HG03135 (cell line): ENCODE results near the gene TTI1.

Experiments
- ATAC-seq: cut with Tn5 transposase; IDR thresholded peaks from one replicate; pipeline ENCODE4 v1.9.1; 2021; ENCODE audit warnings: mild to moderate bottlenecking, moderate library complexity; ENCODE audit not compliant: unreplicated experiment

The TTI1 gene

DNA sequence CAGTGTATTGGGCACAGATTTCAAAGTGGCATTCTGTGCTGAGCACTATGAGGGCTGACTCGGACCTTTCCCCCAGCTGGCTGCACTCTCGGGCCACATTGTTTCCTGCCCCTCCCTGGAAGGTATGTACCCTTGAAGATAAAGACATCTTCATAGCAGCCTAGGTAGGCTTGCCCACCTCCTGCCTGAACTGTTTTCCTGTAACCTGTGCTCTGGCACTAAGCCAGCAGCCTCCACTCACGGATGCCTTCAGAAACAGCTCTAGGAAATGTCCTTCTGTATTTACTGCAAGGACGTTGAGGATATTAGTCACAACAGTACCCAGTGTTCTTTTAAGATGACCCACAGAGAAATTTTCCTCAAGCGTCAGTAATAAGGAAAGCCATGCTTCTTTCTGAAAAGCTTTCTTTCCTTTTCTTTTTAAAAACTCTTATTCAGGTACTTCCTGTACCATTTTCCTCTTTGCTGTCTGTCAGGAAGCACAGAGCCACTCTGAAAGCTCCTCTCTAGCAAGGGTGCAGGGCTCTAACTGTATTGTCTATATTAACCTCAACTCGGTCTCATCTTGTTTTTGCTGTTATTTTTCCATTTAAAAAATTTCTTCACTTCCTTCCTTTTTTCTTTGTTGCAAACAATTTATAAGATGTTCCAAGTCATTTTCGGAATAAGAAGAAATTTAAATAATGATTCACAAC is 43.5 kb downstream of the TTI1 start:
- ATAC-seq, result no peak

DNA sequence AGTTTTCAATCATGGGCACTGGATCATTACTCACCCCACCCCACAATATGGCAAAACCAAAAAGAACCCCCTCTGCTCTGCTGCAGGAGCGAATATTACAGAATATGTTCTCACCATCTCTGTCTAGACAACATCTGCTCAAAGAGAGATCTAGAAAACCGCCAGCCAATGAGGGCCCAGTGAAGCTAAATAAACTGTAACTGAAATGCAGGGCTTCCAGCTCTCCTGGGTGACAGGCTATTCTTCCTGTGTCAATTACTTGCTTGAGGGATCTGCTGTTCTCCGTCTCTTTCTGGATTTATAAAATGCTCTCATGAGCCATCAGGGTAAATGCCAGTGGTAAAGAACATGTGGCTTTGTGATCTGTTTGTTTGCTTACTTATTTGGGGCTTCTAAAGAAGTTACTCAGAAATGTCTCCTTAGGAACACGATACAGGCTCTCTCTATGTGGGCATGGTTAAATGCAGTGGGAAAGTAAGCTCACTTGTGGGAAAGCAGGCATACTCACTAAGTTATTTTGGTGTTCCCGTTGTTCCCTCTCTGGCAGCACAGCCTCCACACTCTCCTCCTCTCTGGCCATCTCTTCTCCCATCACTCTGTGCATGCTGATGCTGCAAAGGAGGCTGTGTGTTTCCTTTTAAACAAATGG is 44.8 kb downstream of the TTI1 start:
- no peak for ATAC-seq

DNA sequence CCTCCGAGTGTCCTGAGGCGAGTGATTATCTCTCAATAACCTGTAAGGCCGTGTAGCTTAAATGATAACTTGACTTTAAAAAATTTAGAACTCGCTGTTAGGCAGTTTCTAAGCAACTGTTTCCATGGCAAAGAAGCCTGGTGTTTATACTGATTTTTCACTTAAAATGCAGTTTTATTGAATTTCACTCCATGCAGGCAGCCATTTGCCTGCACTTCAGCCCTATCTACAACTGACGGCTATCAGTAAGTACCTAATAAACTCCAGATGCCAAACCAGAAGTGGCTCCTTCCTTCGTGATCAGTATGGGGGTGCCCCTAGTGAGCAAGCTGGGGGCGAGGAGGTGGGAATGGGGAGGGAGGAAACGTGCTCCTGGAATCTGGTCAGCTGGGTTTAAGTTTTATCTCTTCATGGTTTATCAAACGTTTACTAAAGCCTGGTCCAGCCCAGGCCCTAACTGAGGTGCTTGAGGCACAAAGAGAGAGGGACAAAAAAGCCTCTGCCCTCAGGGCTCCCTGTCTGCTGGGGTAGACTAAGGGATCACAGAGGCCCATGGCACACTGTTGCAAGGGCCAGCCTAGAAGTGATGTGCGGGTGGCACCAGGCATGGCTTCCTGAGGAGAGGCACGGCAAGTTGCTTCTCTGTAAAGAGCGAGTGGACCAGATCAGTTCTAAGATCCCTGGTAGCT is 45.5 kb downstream of the TTI1 start:
- ATAC-seq, result no peak

DNA sequence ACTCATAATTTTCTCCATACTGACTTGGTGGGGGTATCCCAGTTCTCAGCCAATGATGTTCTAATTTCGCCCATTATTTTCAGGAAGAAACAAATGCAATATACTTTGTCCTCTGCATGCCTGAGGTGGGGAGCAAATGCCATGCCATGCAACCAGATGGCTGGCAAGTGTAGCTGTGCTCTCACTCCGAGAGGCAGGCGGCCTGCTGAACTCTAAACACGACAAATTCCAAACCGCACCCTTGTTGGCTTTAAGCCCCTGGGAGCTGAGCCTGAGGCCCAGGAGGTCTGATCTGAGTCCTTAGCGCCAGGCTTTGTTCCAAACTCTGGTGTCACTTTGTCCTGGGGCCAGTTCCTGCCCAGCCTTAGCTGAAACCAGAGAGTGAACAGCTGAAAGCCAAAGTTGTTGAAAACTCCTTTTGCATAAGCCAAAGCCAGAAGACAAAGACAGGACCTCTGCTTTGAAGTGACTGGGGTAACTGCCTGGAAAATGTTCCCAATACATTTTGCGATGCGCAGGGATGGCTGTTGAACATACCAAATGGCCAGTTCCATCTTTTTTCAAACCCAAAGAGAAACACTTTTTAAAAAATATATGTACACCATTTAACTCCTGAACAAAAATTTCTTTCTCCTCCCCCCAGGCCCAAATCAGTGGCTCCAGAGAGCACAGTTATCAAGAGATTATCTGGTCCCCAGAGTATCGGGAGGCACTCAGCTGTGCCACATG is 46.2 kb downstream of the TTI1 start:
- ATAC-seq, result no peak

DNA sequence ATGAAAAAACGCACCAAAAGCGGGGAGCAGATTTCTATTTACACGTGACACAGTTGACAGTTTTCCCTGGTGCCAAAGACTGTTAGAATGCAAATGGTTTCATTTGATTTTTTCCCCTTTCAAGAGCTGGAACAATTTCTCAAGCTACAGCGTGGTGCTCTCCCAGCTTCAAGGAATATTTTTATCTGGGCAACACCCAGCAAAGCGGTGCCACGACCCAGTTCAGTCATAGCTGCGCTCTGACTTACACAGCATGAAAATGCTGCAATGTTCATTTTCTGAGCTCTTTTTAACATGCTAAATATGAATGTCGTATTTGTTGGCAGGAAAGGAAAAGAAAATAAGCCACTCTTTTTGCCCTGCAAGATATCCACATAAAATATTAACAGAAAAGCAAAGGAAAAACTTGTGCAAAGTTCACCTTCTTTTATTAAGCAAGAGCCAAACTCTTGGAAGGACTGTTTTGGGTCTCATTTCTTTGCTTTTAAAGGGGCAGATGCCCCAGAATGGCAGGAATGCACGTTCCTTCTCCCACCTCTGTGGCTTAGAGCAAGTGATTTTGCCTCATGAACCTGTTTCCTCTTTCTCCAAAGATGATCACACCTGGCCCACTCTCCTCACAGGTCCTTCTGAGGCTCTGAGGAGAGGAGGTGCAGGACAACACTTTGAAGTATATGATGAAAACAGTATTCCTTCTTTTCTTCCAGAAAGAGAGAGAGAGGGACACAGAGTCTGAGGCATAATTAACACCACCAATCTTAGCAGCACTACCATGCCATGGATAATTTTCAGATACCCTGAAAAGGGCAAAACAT is 47.0 kb downstream of the TTI1 start:
- no peak for ATAC-seq

DNA sequence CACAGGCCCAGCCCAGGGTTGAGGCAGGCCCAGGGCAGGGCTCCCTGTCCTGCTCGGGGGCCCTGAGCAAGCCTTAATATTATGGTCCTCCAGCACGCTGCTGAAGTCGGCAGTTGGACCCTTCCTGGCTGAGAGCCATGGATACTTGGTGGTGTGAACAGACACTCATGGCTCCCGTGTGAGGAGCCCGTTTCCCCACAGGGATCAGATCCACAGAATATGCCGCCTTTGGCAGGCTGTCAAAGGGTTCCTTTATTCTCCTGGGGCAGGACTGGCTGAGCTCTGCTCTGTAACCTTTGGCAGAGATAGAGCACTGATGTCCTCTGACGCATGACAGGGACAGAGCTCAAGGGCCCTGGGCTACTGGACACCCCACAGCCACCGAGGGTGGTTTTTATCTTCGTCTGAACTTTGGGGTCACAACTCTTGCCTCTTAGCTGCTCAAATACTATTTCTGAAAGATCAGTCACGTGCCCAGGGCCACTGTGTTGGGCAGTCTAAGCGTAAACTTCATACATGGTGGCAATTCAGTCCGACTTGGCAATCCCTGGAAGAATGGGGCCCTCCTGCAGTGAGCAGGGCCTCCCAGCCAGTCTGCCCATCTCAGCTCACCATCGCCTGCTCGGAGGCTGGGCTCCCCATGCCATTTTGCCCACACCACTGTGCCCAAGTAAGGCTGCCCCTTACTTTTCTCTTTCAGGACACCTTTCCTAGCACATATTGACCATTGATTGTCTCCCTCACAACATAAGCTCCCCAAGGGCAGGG is 49.1 kb downstream of the TTI1 start:
- ATAC-seq, result no peak

DNA sequence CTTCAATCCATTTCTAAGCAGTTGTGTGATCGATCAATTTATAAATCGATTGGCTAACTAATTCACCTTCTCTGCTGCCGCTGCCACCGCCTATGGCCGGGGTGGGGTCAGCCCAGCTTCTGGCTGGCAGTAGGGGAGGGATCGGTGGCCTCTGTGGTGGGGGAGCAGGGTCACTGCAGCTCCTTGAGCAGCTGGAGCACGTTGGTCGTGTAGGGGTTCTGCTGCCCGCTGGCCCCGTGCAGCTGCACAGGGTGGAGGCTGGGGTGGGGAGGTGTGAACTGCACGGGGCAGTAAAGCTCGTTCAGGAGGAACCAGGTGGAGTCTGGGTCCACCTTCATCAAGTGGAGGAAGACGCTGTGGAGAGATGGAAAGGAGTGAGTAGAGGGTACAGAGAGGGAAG is 50.0 kb downstream of the TTI1 start:
- ATAC-seq, result no peak

DNA sequence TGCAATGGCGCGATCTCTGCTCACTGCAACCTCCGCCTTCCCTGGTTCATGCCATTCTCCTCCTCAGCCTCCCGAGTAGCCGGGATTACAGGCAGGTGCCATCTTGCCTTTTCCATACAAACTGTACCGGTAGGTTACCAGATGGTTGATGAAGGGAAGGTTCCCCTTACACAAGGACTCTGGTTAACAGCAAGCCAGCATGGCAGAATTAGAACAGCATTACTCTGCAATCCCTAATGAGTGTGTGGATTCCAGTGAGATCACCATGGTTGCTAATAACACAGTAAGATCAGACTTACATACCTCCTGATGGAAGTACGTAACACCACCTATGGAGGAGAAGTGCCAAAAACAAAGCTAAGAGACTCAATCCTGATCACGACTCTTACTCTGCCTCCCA is 51.7 kb downstream of the TTI1 start:
- ATAC-seq, result no peak

DNA sequence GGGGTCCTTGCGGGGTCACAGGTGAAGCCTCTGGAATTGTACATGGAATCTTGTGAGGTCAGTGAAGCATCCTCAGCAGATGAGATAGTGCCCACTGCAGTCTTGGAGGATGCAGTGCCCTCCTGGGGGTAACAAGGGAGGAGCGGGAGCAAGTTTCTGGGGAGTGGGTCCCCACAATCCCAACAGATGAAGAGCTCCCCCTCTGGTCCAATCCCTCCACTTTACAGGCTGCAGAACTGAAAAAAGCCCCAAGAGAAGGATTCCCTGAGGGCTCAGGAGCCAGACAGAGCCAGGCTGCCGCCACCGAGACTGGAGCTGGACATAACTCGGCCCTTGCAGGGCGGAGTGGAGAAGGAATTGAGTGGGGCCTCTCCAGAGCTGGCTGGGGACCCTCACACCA is 52.4 kb downstream of the TTI1 start:
- ATAC-seq, result no peak

DNA sequence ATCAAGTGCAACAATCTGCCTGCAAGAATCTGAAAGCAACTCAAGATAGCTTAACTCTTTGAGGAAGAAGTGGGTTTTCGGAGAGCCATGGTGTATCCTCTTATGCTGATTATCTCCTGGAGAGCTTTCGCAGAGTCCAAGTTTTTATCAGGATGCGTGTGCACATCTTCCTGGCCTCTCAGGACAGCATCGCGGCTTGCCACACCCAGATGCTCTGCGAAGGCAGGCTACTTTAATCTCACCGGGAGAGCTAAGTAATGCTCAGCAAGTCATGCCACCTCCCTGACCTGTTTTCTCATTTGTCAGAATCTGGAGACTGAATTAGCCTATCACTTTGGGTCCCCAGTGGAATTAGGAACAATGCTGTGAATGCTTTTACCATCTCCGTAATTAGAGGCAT is 52.9 kb downstream of the TTI1 start:
- no peak for ATAC-seq

DNA sequence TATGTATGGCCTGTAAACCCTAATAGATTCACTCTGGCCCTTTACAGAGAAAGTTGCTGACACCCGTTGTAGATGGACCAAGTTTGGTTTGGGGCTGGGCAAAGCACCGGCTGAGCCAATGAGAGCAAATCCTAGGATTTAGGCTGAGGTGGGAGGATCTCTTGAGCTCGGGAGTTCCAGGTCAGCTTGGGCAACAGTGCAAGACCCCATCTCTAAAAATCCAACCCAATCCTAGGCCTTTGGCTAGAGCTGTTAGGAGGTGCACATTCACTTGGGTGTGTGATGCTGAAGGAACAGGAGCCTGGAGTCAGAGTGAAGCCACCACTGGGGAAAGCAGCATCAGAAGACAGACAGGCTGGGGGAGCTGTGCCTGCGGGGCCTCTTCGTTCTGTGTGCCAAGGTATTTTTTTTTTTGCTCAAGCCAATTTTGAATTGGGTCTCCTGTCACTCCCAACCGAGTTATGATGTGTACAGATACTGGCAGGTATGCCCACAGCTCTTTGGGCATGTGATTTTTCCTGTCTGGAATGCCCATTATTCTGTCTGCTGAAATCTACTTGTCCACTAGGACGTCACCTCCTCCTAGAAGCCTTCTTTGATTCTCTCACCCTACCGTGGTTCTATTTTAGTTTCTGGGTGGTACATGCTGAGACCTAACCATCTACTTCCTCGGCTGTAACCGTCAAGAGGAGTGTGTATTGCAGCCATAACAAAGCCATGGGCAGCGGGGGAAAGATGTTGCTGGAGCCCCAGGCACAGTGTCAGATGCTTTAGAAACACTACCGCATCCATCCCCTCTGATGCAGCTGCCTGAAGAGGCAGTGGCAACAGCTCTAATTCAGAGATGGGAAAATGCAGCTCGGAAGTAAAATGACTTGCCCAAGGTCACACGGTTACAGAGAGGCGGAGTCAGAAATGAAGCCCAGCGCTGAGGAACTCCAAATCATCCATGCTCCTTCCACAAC is 54.0 kb downstream of the TTI1 start:
- ATAC-seq, result no peak

DNA sequence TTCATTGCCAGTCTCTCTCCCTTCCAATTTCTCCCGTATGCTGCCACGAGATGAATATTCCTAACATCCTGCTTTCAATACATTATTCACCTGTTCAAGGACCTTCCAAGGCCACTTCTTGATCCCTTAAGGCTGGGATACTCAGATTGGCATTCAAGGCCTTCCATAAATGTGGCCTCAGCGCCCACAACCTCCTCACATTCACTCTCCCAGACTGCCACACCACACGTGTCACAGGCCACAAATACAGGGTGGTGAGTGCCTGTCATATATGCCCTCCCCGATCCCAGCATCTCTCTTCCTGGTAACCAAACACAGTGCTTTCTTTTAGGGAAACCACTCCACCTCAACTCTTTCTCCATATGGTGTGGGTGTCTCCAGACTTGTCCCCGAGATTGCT is 55.5 kb downstream of the TTI1 start:
- no peak for ATAC-seq

DNA sequence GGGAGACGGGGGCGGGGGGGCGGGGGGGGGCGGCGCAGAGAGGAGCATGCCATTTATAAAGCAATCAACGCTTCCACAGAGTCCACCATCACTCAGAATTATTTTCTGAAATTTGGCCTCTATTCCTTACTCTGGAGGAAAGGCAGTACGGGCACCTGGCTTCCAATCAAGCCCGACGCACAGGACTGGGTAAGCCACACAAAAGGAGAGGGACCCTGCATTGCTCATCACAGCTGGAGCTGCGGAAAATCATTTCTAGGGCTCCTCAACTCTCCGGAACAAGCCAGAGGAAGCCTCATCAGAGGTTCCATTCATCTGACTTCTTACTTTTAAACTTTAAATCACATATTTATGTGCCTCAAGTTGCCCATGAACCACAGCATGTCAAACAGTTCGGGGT is 55.9 kb downstream of the TTI1 start:
- ATAC-seq, result no peak

DNA sequence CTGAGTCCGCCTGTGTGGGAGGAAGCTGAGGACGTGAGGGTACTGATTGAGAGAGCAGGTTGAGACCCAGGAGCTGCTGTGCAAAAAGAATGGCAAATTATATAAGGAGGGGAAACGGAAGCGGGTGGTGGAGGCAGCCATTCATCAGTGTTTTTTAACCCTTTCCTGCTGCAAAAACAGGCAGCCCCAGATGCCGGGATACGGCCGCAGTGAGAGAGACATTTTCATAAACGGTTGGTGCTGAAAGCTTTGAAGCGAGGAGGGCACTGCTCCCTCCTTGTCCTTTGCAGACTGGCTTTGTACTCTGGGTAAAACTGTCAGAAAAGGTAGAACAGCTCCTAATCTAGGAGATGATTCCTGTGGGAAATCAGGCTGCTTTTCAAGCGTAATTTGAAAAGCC is 56.4 kb downstream of the TTI1 start:
- ATAC-seq, result no peak

DNA sequence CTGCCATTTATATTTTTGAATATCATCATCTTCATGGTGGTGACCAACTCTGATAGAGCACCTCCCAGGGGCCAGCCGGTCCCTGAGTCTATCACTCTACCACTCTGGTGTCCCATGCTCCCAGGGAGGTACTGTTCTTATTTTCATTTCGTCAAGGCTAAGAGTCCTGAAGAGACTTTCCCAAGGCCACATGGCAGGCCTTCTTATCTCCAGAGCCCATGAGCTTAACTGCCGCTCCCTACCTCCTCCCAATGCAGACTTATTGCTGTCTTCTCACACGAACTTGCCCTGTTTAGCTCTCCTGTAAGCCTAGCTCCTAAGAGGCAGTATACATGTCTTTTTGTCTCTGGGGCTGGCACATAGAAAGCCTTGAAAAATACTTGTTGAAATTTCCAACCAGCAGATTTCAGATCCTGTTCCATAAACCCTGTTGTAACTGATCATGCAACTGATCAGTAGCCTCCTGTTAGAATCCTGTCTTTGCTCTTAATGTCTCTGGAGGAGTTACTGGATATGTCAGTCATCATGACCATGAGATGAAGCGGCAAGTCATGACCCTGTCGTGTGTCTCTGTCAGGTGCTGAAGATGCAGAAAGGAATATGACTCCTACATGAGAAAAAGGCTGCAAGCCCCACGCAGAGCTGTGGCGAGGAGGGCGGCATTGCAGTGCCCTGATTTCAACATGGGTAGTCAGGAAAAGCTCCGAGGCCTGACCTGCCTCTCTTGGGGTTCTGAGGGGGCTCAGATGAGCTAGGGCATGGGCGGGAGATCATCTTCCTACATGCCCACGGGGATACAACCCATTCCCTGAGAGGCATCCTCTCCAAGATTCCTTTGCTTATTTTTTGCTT is 60.0 kb downstream of the TTI1 start:
- ATAC-seq, result no peak

DNA sequence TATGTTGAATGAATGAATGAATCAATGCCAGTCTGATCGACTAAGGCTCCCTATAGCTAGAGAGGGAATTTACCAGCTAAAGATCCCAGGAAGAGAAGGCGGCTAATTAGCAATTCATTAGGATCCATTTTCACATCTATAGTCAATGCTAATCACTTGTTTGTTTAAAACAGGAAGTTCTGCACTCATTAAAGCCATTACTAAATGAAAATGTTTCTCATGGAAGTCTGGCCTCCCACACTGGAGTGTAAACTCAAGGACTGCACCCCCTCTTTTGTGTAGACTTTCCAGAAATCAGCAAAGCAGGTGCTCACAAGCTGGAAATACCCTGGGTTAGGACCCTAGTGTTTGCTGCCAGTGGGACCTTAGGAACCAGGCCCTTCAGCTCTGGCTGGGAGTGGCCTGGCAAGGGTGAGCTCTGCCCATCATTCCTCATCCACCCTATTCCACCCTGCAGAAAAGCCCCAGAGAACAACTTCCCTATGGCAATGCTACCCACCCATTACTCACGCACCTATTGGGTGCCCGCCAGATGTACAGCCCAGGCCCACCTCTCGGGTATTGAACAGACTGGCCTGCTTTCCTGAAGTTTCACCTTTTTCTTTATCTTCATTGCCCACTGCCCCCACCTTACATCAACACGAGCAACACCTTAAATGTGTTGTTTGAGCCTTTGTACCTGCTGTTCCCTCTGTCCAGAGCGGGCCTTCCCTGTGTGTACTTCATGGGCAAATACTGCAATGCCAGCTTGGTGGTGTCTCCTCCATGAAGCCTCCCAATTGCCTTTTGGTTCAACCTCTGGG is 60.8 kb downstream of the TTI1 start:
- no peak for ATAC-seq

DNA sequence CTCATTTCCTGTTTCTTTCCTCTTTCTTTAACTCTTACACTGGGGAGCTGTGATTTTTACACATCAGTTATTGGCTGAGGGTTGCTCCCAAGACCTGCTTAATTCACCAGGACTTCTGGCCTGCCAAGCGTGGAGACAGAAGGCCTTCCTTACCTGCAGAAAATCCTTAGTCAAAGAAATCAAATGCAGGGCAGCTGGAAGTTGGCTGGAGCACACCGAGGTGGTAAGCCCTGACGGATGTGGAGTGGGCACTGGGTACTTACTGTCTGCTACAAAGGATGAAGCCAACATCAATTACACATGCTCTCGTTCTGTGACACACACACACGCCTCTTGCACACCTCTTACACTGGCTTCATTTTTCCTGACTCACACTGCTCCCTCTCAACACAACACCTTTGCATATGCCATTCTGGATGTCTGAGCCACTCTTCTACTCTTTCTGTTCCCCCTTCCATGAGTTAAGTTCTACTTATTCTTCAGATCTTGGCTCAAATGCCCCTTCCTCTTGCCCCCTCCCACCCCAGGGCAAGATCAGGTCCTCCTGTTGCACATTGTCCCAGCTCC is 61.6 kb downstream of the TTI1 start:
- ATAC-seq, result no peak
